ENCODE results near the gene CCDC136. TPM values are rescaled to one million over a fixed set of nuclear protein-coding genes. Genes with fewer than 3 reads are reported as not detected.

The CCDC136 gene
- total RNA-seq, 4 donors from 2014 or later = 4.5 to 12.4 (median 7.2) TPM

GRCh38 chr7:128855559-128855958 is 63.8 kb downstream of the CCDC136 start:
- Histone ChIP-seq H3K4me1 (peaks cover 0 to 21% (median 8%) of the 10 kb centered on the region in 4 donors), H3K4me3 (no peak overlapping the region), H3K27ac (no peak overlapping the region), H3K9me3 (no peaks in the 10 kb centered on the region), H3K27me3 (no peaks in the 10 kb centered on the region), H3K36me3 (peaks cover 0 to 54% (median 0%) of the 10 kb centered on the region in 3 donors)
- 83 to 94% methylated on average over 3 of the region's 3 CpGs for WGBS, 2 donors
- DNase-seq (ENCODE audit: low spot score in 2 of 2) = no peak
- no peak for TF ChIP-seq EP300 (IDR thresholded peaks at IDR 0.05)
- no peak for TF ChIP-seq CTCF (IDR thresholded peaks at IDR 0.05)
- no peak for TF ChIP-seq POLR2A (IDR thresholded peaks at IDR 0.05)

- Histone ChIP-seq H3K9me3 (no peaks in the 10 kb centered on the region), H3K27ac (no peak overlapping the region)
- 82 to 90% methylated on average over 5 to 17 of the region's 17 CpGs for WGBS, 2 donors
These were observed 64.4 kb downstream of the CCDC136 start for GRCh38 chr7:128856001-128856718.

GRCh38 chr7:128858380-128859231 is 66.8 kb downstream of the CCDC136 start:
- 53 to 56% methylated on average over 13 to 16 of the region's 18 CpGs for WGBS, 2 donors
- H3K27me3 ChIP-seq = no peaks in the 10 kb centered on the region
- peaks cover 0 to 26% (median 0%) of the 10 kb centered on the region in 3 donors for H3K36me3 ChIP-seq
- peak overlapping the region in 3 of 4 donors; percentile 34 to 82 (median 79) for H3K27ac ChIP-seq
- DNase-seq (ENCODE audit: low spot score in 2 of 2) = peak; percentile 56 to 60
- peaks cover 0 to 34% (median 10%) of the 10 kb centered on the region in 4 donors for H3K4me1 ChIP-seq
- no peaks in the 10 kb centered on the region for H3K9me3 ChIP-seq
- TF ChIP-seq EP300 (IDR thresholded peaks at IDR 0.05) (no peak), CTCF (IDR thresholded peaks at IDR 0.05) (no peak), POLR2A (IDR thresholded peaks at IDR 0.05) (no peak)
- no peak overlapping the region for H3K4me3 ChIP-seq

More at GRCh38 chr7:128856001-128856718, 64.4 kb downstream of the CCDC136 start:
- Histone ChIP-seq H3K27me3 (no peaks in the 10 kb centered on the region), H3K4me3 (no peak overlapping the region), H3K4me1 (peaks cover 0 to 26% (median 8%) of the 10 kb centered on the region in 4 donors), H3K36me3 (peaks cover 0 to 48% (median 0%) of the 10 kb centered on the region in 3 donors)
- no peak for DNase-seq (ENCODE audit: low spot score in 2 of 2)
- TF ChIP-seq EP300 (IDR thresholded peaks at IDR 0.05) (no peak), CTCF (IDR thresholded peaks at IDR 0.05) (no peak), POLR2A (IDR thresholded peaks at IDR 0.05) (no peak)

- Histone ChIP-seq H3K9me3 (no peaks in the 10 kb centered on the region), H3K36me3 (peaks cover 0 to 17% (median 0%) of the 10 kb centered on the region in 3 donors), H3K4me1 (peaks cover 0 to 43% (median 18%) of the 10 kb centered on the region in 4 donors), H3K27ac (peak overlapping the region in 2 of 4 donors; percentile 79 to 82), H3K4me3 (no peak overlapping the region), H3K27me3 (no peaks in the 10 kb centered on the region)
- TF ChIP-seq EP300 (IDR thresholded peaks at IDR 0.05) = no peak
- peak in 1 of 5 experiments; percentile 0 for TF ChIP-seq CTCF (IDR thresholded peaks at IDR 0.05)
- 47 to 58% methylated on average over 12 of the region's 12 CpGs for WGBS, 2 donors
- no peak for DNase-seq (ENCODE audit: low spot score in 2 of 2)
These were observed 67.7 kb downstream of the CCDC136 start for GRCh38 chr7:128859232-128860157.

All from tibial nerve (tissue), 4 donors.